MM.1S (cell line): ENCODE results near the gene ABCG2.
"Not testable (repeated sequence)": the region's sequence is repeated elsewhere in the genome, so short reads cannot be mapped to it uniquely, and the experiment has no call there.

ENCODE experiments used
- DNase-seq: peaks from one replicate; pipeline ENCODE4 v3.0.0-alpha.2; 2015
- H2AFZ ChIP-seq: fragments of 300-600 bp; sonication (generic); 2 replicates; pipeline ENCODE4 v1.6.0; 2016; ENCODE audit warnings: antibody characterized with exemption, low read length
- H3F3A ChIP-seq: fragments of 300-600 bp; sonication (generic); 2 replicates; pipeline ENCODE4 v1.6.1; 2016; ENCODE audit warnings: mild to moderate bottlenecking, antibody characterized with exemption, low read length, moderate library complexity, mixed read lengths; ENCODE audit not compliant: insufficient read depth
- H3K27ac ChIP-seq: fragments of 300-600 bp; sonication (generic); 2 replicates; pipeline ENCODE4 v1.5.1; 2016; ENCODE audit warnings: mild to moderate bottlenecking, low read length
- H3K27me3 ChIP-seq: fragments of 300-600 bp; sonication (generic); replicated peaks from 2 replicates; pipeline ENCODE4 v1.6.0; 2016; ENCODE audit warnings: low read length; ENCODE audit not compliant: insufficient read depth
- H3K36me3 ChIP-seq: fragments of 300-600 bp; sonication (generic); replicated peaks from 2 replicates; pipeline ENCODE4 v1.6.1; 2016; ENCODE audit warnings: mild to moderate bottlenecking, low read length, mixed read lengths; ENCODE audit not compliant: insufficient read depth
- H3K4me1 ChIP-seq: fragments of 300-600 bp; sonication (generic); 2 replicates; pipeline ENCODE4 v1.6.1; 2016; ENCODE audit warnings: low read length, mixed read lengths
- H3K4me2 ChIP-seq: fragments of 300-600 bp; sonication (generic); 2 replicates; pipeline ENCODE4 v1.6.0; 2016; ENCODE audit warnings: low read depth, low read length
- H3K4me3 ChIP-seq: fragments of 300-600 bp; sonication (generic); 2 replicates; pipeline ENCODE4 v1.5.1; 2016; ENCODE audit warnings: low read length, mixed read lengths
- H3K79me2 ChIP-seq: fragments of 300-600 bp; sonication (generic); 2 replicates; pipeline ENCODE4 v1.6.1; 2016; ENCODE audit warnings: mixed run types, low read length, mixed read lengths
- H3K9ac ChIP-seq: fragments of 300-600 bp; sonication (generic); 2 replicates; pipeline ENCODE4 v1.6.1; 2016; ENCODE audit warnings: low read length, mixed read lengths
- H3K9me2 ChIP-seq: fragments of 300-600 bp; sonication (generic); replicated peaks from 2 replicates; pipeline ENCODE4 v1.6.1; 2016; ENCODE audit warnings: mild to moderate bottlenecking, low read length, mixed read lengths; ENCODE audit not compliant: insufficient read depth
- H3K9me3 ChIP-seq: fragments of 300-600 bp; sonication (generic); replicated peaks from 2 replicates; pipeline ENCODE4 v1.6.1; 2016; ENCODE audit warnings: mild to moderate bottlenecking, low read length, mixed read lengths; ENCODE audit not compliant: insufficient read depth
- H4K20me1 ChIP-seq: fragments of 300-600 bp; sonication (generic); 2 replicates; pipeline ENCODE4 v1.6.1; 2016; ENCODE audit warnings: mild to moderate bottlenecking, low read length, moderate library complexity, mixed read lengths; ENCODE audit not compliant: insufficient read depth
- CTCF ChIP-seq: fragments of 300-600 bp; sonication (generic); IDR thresholded peaks from 2 replicates; pipeline ENCODE4 v1.5.1; 2016; ENCODE audit warnings: antibody characterized with exemption, low read length, mixed read lengths
- EZH2 ChIP-seq: fragments of 300-600 bp; sonication (generic); optimal IDR thresholded peaks from 2 replicates; pipeline ENCODE3; 2017; ENCODE audit warnings: low read depth, mild to moderate bottlenecking, antibody characterized with exemption, low read length, mixed read lengths
- EZH2phosphoT487 ChIP-seq: fragments of 300-600 bp; sonication (generic); IDR thresholded peaks from 2 replicates; pipeline ENCODE4 v1.6.1; 2018; ENCODE audit warnings: antibody characterized with exemption, low read length

ABCG2 gene

GRCh38 chr4:88109123-88109881 lies 49.1 kb downstream of the ABCG2 start:
- Histone ChIP-seq H3K4me2 (no peak overlapping the region), H2AFZ (no peak overlapping the region), H3K4me3 (no peak overlapping the region), H3K36me3 (no peaks in the 10 kb centered on the region), H3K9me2 (no peaks in the 10 kb centered on the region), H3F3A (no peaks in the 10 kb centered on the region; the same call in 1 of the 2 replicates), H3K27me3 (no peaks in the 10 kb centered on the region), H3K9me3 (no peaks in the 10 kb centered on the region), H3K4me1 (peaks cover 9% of the 10 kb centered on the region), H3K79me2 (no peaks in the 10 kb centered on the region), H3K9ac (no peak overlapping the region), H3K27ac (no peak overlapping the region), H4K20me1 (no peaks in the 10 kb centered on the region)
- TF ChIP-seq EZH2phosphoT487 (no peak), EZH2 (no peak), CTCF (no peak)
- no peak for DNase-seq

- Histone ChIP-seq H3F3A (no peaks in the 10 kb centered on the region; the same call in 1 of the 2 replicates), H3K79me2 (no peaks in the 10 kb centered on the region), H3K36me3 (no peaks in the 10 kb centered on the region), H3K27ac (no peak overlapping the region), H4K20me1 (no peaks in the 10 kb centered on the region), H3K4me2 (no peak overlapping the region), H3K4me3 (no peak overlapping the region), H3K27me3 (no peaks in the 10 kb centered on the region), H2AFZ (no peak overlapping the region), H3K9me2 (no peaks in the 10 kb centered on the region), H3K9ac (no peak overlapping the region), H3K9me3 (no peaks in the 10 kb centered on the region), H3K4me1 (peaks cover 9% of the 10 kb centered on the region)
- no peak for DNase-seq
- TF ChIP-seq CTCF: no peak
- no peak for TF ChIP-seq EZH2
- TF ChIP-seq EZH2phosphoT487: no peak
Observed at GRCh38 chr4:88108747-88109122, 49.7 kb downstream of the ABCG2 start.

- H4K20me1 ChIP-seq, H3K36me3 ChIP-seq, H3K4me2 ChIP-seq, H3K4me1 ChIP-seq, H2AFZ ChIP-seq, H3F3A ChIP-seq, H3K9ac ChIP-seq, H3K9me2 ChIP-seq, DNase-seq, H3K27me3 ChIP-seq, H3K4me3 ChIP-seq, H3K9me3 ChIP-seq, H3K27ac ChIP-seq, H3K79me2 ChIP-seq: not testable (repeated sequence)
Observed at GRCh38 chr4:88108108-88108465, 50.4 kb downstream of the ABCG2 start.

GRCh38 chr4:88107406-88108107 lies 50.9 kb downstream of the ABCG2 start:
- TF ChIP-seq EZH2 (no peak), CTCF (no peak), EZH2phosphoT487 (no peak)
- Histone ChIP-seq H2AFZ (no peak overlapping the region), H3K4me1 (peaks cover 9% of the 10 kb centered on the region), H3K9me2 (no peaks in the 10 kb centered on the region), H3K27ac (no peak overlapping the region), H3K4me3 (no peak overlapping the region), H3K9ac (no peak overlapping the region), H3K36me3 (no peaks in the 10 kb centered on the region), H4K20me1 (no peaks in the 10 kb centered on the region), H3F3A (no peaks in the 10 kb centered on the region; the same call in 1 of the 2 replicates), H3K27me3 (no peaks in the 10 kb centered on the region), H3K4me2 (no peak overlapping the region), H3K79me2 (no peaks in the 10 kb centered on the region), H3K9me3 (no peaks in the 10 kb centered on the region)
- DNase-seq: no peak
